Adrenal gland (tissue), 12 donors: ENCODE measurements around the gene CSNK2B. TPM values are rescaled to one million over a fixed set of nuclear protein-coding genes. Genes with fewer than 3 reads are reported as not detected.

Source experiments
- DNase-seq, 7 donors: peaks; one replicate each; pipeline ENCODE4 v3.0.0-alpha.2; 2019 to 2020
- H3K27ac ChIP-seq, 5 donors: fragments of 200-600 bp; sonication (generic) in 4 of 5; 1 replicate in 3 of 5; 2 replicates in 2 of 5; pipeline versions ENCODE4 v1.5.1 to v1.8.0; 2016 to 2020; ENCODE audit warnings: mild to moderate bottlenecking in 1 of 5
- H3K27me3 ChIP-seq: fragments of 200-600 bp; 2 replicates; pipeline ENCODE4 v1.8.0; 2021
- H3K36me3 ChIP-seq, 2 donors: fragments of 200-600 bp; replicated peaks in 1 of 2; 1 replicate in 1 of 2; 2 replicates in 1 of 2; pipeline versions ENCODE4 v1.5.1 to v1.8.0; 2018 to 2022
- H3K4me1 ChIP-seq, 2 donors: fragments of 200-600 bp; replicated peaks in 1 of 2; 1 replicate in 1 of 2; 2 replicates in 1 of 2; pipeline versions ENCODE4 v1.5.1 to v1.8.0; 2018 to 2021
- H3K4me3 ChIP-seq, 4 donors: fragments of 200-600 bp; sonication (generic) in 3 of 4; one replicate each; pipeline ENCODE4 v1.5.1; 2016 to 2018
- H3K9me3 ChIP-seq, 3 donors: fragments of 200-600 bp; sonication (generic) in 1 of 3; replicated peaks in 1 of 3; 1 replicate in 2 of 3; 2 replicates in 1 of 3; pipeline versions ENCODE4 v1.5.1 to v1.8.0; 2016 to 2021
- CTCF ChIP-seq, 6 experiments: fragments of 450-650 bp in 4 of 6; fragments of 200-600 bp in 2 of 6; sonication (generic) in 1 of 6; IDR thresholded peaks; 1 replicate in 5 of 6; 2 replicates in 1 of 6; pipeline versions ENCODE4 v1.5.1 to v1.8.0; 2016 to 2021; ENCODE audit warnings: antibody characterized with exemption in 6 of 6, mild to moderate bottlenecking in 2 of 6, moderate library complexity in 1 of 6
- POLR2A ChIP-seq, 2 donors: fragments of 450-650 bp; IDR thresholded peaks; one replicate each; pipeline ENCODE4 v1.6.1; 2017; ENCODE audit warnings: antibody characterized with exemption in 2 of 2, mild to moderate bottlenecking in 2 of 2, moderate library complexity in 1 of 2
- WGBS, 4 donors: extraction: QIAGEN DNeasy Blood & Tissue Kit in 2 of 4; methylation state at CpG; one replicate each; pipeline versions ENCODE4 v1.1.5 to v1.1.7; 2013 to 2017; 5-methylcytosine and 5-hydroxymethylcytosine counted together
- intact Hi-C, 2 donors: fragments of 100-400 bp; cut with DNase I; formaldehyde crosslinking; loops; one replicate each; pipeline versions ENCODE4 v1.14.1 to v1.15.0; 2022 to 2023
- polyA plus RNA-seq, 3 donors: library from polyadenylated mRNA; stranded (reverse); fragments of 200-250 nt in 2 of 3; fragments of 350-450 nt in 1 of 3; fragmentation: Illumina TruSeq in 1 of 3; extraction: RNeasy Lipid Tissue Mini Kit (QIAGEN cat#74804) in 1 of 3; gene quantifications; one replicate each; pipeline ENCODE4 v1.2.3, GENCODE V29; 2013 to 2014
- total RNA-seq, 9 donors: library from RNA; depleted of rRNA in 4 of 9; stranded (reverse); fragments of >200 nt in 4 of 9; fragments of 120-200 nt in 1 of 9; fragmentation: NEBNext Ultra II Directional in 1 of 9; extraction: Animal tissue kit (Norgen Biotek cat#: 25700) in 1 of 9; gene quantifications; one replicate each; pipeline versions ENCODE4 v1.1.0 to v1.2.4, GENCODE V29; 2013 to 2023
- donor health status: healthy with polysubstance abuse.
- donor health status: Bipolar disorder and iron deficiency.
- donor health status: DM: yes; HTN: yes; CAD: no.
- donor health status: DM: no; HTN: no; CAD: no.
- donor health status: DM: no; HTN: no; CAD: no.
- donor health status: DM: yes; HTN: yes; CAD: no.

The CSNK2B gene
- total and polyA plus RNA-seq, 12 donors: 142 to 324 (median 206) TPM

- H3K4me1 ChIP-seq: peaks cover 12 to 34% of the 10 kb centered on the region in 2 donors
- H3K36me3 ChIP-seq: peaks cover 0 to 47% of the 10 kb centered on the region in 2 donors
- peak in 6 of 7 donors; percentile 88 to 96 (median 92) for DNase-seq
- H3K9me3 ChIP-seq: no peaks in the 10 kb centered on the region
- TF ChIP-seq POLR2A (IDR thresholded peaks at IDR 0.05) (peak; percentile 44 to 90), CTCF (IDR thresholded peaks at IDR 0.05) (no peak)
- 8 to 11% (median 9%) methylated on average over 27 to 37 of the region's 37 CpGs for WGBS, 4 donors
- intact Hi-C loops: no loop called here
- peak overlapping the region in 3 of 4 donors; percentile 59 to 92 (median 79) for H3K4me3 ChIP-seq
- H3K27me3 ChIP-seq: no peaks in the 10 kb centered on the region
- peak overlapping the region; percentile 97 to 100 (median 98) for H3K27ac ChIP-seq
These were observed 12.8 kb upstream of the CSNK2B start for GRCh38 chr6:31652925-31653724.

GRCh38 chr6:31654574-31655348 lies 11.1 kb upstream of the CSNK2B start:
- no peaks in the 10 kb centered on the region for H3K9me3 ChIP-seq
- H3K36me3 ChIP-seq: peaks cover 0 to 31% of the 10 kb centered on the region in 2 donors
- no peaks in the 10 kb centered on the region for H3K27me3 ChIP-seq
- intact Hi-C loops: no loop called here
- no peak for TF ChIP-seq CTCF (IDR thresholded peaks at IDR 0.05)
- no peak overlapping the region for H3K4me3 ChIP-seq
- WGBS, 4 donors: 86 to 93% (median 92%) methylated on average over 8 of the region's 8 CpGs
- H3K27ac ChIP-seq: no peak overlapping the region
- H3K4me1 ChIP-seq: peaks cover 24 to 48% of the 10 kb centered on the region in 2 donors
- DNase-seq: no peak

- H3K4me3 ChIP-seq: no peak within 1 kb of the TSS
- no peaks in the 10 kb centered on the region for H3K9me3 ChIP-seq
- no peak within 1 kb of the TSS for H3K27ac ChIP-seq
- TF ChIP-seq CTCF (IDR thresholded peaks at IDR 0.05) (no peak), POLR2A (IDR thresholded peaks at IDR 0.05) (no peak)
- 89 to 90% (median 89%) methylated on average over 8 of the region's 8 CpGs for WGBS, 4 donors
- no peak for DNase-seq
- intact Hi-C loops: no loop called here
- H3K4me1 ChIP-seq: peaks cover 24 to 43% of the 10 kb centered on the region in 2 donors
- peaks cover 0 to 23% of the 10 kb centered on the region in 2 donors for H3K36me3 ChIP-seq
- H3K27me3 ChIP-seq: no peaks in the 10 kb centered on the region
These were observed 10.3 kb upstream of the CSNK2B start, which contains the start of gene APOM for GRCh38 chr6:31655349-31656237. APOM (plus strand) TSS chr6:31655894; CDS start chr6:31655967, 73 bp downstream.
